Loucy (cell line): ENCODE results near the gene FAT2.

Experiments
- EZH2phosphoT487 ChIP-seq: fragments of 200-600 bp; IDR thresholded peaks from 2 replicates; pipeline ENCODE4 v1.6.1; 2018; ENCODE audit warnings: antibody characterized with exemption, mild to moderate bottlenecking, moderate library complexity, borderline replicate concordance
- TF ChIP-seq, protein P1 (sequence below): fragments of 200-600 bp; sonication (generic); conservative IDR thresholded peaks from 2 replicates; pipeline ENCODE4 v1.5.1; 2014; ENCODE audit warnings: mild to moderate bottlenecking, antibody characterized with exemption, low read length

DNA sequence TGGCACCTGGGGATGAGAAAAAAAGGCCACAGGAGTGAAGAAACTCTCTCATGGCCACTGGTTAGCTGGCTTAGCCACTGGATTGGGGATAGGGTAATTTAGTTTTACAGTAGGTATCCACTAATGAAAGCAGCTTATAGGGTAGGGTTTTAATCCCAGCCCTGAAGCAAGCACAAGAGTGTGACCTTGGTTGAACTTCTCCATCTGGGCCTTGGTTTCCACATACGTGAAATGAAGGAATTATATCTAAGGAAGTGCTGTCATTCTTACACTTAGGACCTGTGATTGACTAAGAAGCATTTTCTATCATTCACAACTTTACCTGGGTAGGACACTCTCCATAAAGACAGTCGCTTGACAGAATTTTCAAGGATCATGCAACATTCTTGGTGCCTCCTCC lies 49.6 kb downstream of the FAT2 start:
- TF ChIP-seq, protein P1, sequence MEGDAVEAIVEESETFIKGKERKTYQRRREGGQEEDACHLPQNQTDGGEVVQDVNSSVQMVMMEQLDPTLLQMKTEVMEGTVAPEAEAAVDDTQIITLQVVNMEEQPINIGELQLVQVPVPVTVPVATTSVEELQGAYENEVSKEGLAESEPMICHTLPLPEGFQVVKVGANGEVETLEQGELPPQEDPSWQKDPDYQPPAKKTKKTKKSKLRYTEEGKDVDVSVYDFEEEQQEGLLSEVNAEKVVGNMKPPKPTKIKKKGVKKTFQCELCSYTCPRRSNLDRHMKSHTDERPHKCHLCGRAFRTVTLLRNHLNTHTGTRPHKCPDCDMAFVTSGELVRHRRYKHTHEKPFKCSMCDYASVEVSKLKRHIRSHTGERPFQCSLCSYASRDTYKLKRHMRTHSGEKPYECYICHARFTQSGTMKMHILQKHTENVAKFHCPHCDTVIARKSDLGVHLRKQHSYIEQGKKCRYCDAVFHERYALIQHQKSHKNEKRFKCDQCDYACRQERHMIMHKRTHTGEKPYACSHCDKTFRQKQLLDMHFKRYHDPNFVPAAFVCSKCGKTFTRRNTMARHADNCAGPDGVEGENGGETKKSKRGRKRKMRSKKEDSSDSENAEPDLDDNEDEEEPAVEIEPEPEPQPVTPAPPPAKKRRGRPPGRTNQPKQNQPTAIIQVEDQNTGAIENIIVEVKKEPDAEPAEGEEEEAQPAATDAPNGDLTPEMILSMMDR, result no peak
- TF ChIP-seq EZH2phosphoT487, result no peak
